Psoas muscle (tissue), 8 donors: ENCODE data around the gene VAV3. TPM values are rescaled to one million over a fixed set of nuclear protein-coding genes. Genes with fewer than 3 reads are reported as not detected.

Experiments used
- ATAC-seq, 4 donors: fragments of 200-7000 bp; cut with Tn5 transposase; one replicate each; pipeline ENCODE4 v1.9.1; 2020; ENCODE audit warnings: moderate library complexity in 3 of 4, mild to moderate bottlenecking in 2 of 4
- DNase-seq, 2 donors: peaks; one replicate each; pipeline ENCODE4 v3.0.0-alpha.2; 2020
- H3K27ac ChIP-seq: fragments of 200-600 bp; one replicate; pipeline ENCODE4 v1.8.0; 2022
- H3K27me3 ChIP-seq, 3 donors: fragments of 200-600 bp in 1 of 3; one replicate each; pipeline versions ENCODE4 v1.6.1 to v1.8.0; 2013 to 2022; ENCODE audit warnings: low read length in 2 of 3, mild to moderate bottlenecking in 2 of 3, moderate library complexity in 1 of 3; ENCODE audit not compliant: insufficient read depth in 3 of 3
- H3K36me3 ChIP-seq, 2 donors: fragments of 200-600 bp in 1 of 2; one replicate each; pipeline versions ENCODE4 v1.6.1 to v1.8.0; 2013 to 2022; ENCODE audit warnings: low read depth in 1 of 2, mild to moderate bottlenecking in 1 of 2, moderate library complexity in 1 of 2; ENCODE audit not compliant: insufficient read depth in 1 of 2
- H3K4me1 ChIP-seq: fragments of 200-600 bp; one replicate; pipeline ENCODE4 v1.8.0; 2022
- H3K4me3 ChIP-seq: fragments of 200-600 bp; one replicate; pipeline ENCODE4 v1.8.0; 2022; ENCODE audit warnings: mild to moderate bottlenecking
- H3K9me3 ChIP-seq: fragments of 200-600 bp; one replicate; pipeline ENCODE4 v1.8.0; 2022
- CTCF ChIP-seq: fragments of 200-600 bp; IDR thresholded peaks from one replicate; pipeline ENCODE4 v1.8.0; 2022; ENCODE audit warnings: antibody characterized with exemption
- WGBS, 3 donors: extraction: QIAGEN DNeasy Blood & Tissue Kit; methylation state at CpG; one replicate each; pipeline versions ENCODE4 v1.1.6 to v1.1.7; 2013; 5-methylcytosine and 5-hydroxymethylcytosine counted together
- intact Hi-C, 2 donors: fragments of 100-400 bp; cut with DNase I; formaldehyde crosslinking; loops; one replicate each; pipeline versions ENCODE4 v1.11.0 to v1.14.2; 2022
- polyA plus RNA-seq, 3 donors: library from polyadenylated mRNA; stranded (reverse); fragments of 200-250 nt; gene quantifications; one replicate each; pipeline ENCODE4 v1.2.3, GENCODE V29; 2013
- total RNA-seq, 4 donors: library from RNA; stranded (reverse); fragmentation: NEBNext Ultra II Directional in 2 of 4; extraction: Animal tissue kit (Norgen Biotek cat#: 25700) in 2 of 4; gene quantifications; one replicate each; pipeline versions ENCODE4 v1.2.1 to v1.2.4, GENCODE V29; 2021 to 2023
- donor health status: healthy with polysubstance abuse.
- donor health status: DM: no; HTN: no; CAD: no; lungs with moderate emphysema.
- donor health status: Bipolar disorder and iron deficiency.
- donor health status: healthy.
- donor health status: DM: yes; HTN: yes; CAD: no.
- donor health status: DM: no; HTN: no; CAD: no.
- donor health status: DM: no; HTN: no; CAD: no.
- donor health status: DM: yes; HTN: yes; CAD: no.

The VAV3 gene
- total and polyA plus RNA-seq, 7 donors: 0.28 to 1.7 (median 0.72) TPM

DNA sequence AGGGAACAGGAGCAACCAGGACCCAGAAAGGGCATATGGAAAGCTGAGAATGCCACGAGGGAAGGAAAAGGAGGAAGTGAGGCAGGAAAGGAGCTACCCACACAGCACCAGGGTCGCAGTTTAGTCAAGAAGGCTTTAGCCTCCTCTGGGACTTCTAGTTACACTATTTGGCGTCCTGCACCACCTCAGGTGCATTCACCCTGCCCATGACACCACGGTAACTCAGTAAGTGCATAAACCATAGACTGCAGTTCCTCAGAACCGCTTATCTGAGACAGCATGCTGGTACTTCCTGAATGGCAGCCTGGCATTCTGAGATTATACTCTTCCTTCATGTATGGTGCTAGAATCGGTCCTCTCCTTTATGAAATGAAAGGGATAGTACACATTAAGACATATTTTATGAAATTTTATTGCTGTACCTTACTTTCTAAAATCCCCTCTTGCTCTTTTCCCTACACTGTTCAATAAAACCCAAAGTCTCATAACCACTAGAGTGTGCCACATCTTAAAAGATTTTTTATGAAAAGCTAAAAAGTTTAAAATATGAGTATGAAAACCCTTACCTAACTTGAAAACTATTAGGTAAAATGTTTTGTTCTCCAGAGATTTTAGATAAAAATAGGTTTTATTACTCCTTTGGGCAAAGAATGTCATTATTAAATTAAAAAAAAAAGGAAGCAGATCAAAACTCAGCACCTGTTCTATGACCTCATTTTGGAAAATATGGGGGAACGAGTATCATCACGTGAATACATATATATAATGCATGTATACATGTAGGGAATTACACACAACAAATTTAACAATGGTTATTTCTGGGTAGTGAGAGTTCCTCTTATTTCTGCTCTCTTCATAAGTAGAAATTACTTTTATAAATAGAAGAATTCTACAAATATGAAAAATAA lies 67.3 kb downstream of the VAV3 start:
- Histone ChIP-seq H3K27ac (no peak overlapping the region), H3K9me3 (no peaks in the 10 kb centered on the region), H3K4me1 (no peaks in the 10 kb centered on the region), H3K27me3 (no peaks in the 10 kb centered on the region), H3K36me3 (no peaks in the 10 kb centered on the region), H3K4me3 (no peak overlapping the region)
- DNase-seq (no peak), ATAC-seq (no peak)
- TF ChIP-seq CTCF: no peak
- 41 to 48% (median 43%) methylated on average over 8 of the region's 8 CpGs for WGBS, 3 donors
- intact Hi-C loops: no loop called here

DNA sequence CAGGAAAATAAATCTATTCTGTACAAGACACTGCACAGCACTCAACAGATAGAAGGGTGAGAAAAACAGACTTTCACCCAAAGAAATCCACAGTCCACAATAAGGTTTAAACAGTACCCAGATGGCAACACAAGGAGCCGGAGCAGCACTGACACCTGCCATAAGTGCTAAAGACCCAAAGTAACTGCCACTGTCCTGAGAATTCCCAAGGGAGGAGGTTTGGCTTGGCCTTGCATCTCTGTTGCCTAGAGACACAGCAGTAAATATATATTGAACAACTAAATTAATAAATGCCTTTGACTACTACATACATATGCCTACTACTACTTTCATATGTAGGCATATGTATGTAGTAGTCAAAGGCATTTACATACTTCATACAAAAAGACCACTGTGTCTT lies 68.0 kb downstream of the VAV3 start:
- 34 to 58% (median 40%) methylated on average over 1 of the region's 1 CpG for WGBS, 3 donors
- Histone ChIP-seq H3K9me3 (no peaks in the 10 kb centered on the region), H3K27ac (no peak overlapping the region), H3K27me3 (no peaks in the 10 kb centered on the region), H3K4me1 (no peaks in the 10 kb centered on the region), H3K4me3 (no peak overlapping the region), H3K36me3 (no peaks in the 10 kb centered on the region)
- no peak for ATAC-seq
- intact Hi-C loops: no loop called here
- DNase-seq: no peak
- TF ChIP-seq CTCF: no peak

GRCh38 chr1:107896401-107896800 lies 68.6 kb downstream of the VAV3 start:
- intact Hi-C loops: no loop called here
- Histone ChIP-seq H3K4me1 (no peaks in the 10 kb centered on the region), H3K27me3 (no peaks in the 10 kb centered on the region), H3K36me3 (no peaks in the 10 kb centered on the region), H3K9me3 (no peaks in the 10 kb centered on the region), H3K27ac (no peak overlapping the region), H3K4me3 (no peak overlapping the region)
- WGBS, 3 donors: 86 to 91% (median 90%) methylated on average over 3 of the region's 3 CpGs
- no peak for DNase-seq
- TF ChIP-seq CTCF: no peak
- ATAC-seq: no peak

GRCh38 chr1:107895403-107896191 lies 69.4 kb downstream of the VAV3 start:
- Histone ChIP-seq H3K36me3 (no peaks in the 10 kb centered on the region), H3K4me3 (no peak overlapping the region), H3K9me3 (no peaks in the 10 kb centered on the region), H3K4me1 (no peaks in the 10 kb centered on the region), H3K27me3 (no peaks in the 10 kb centered on the region), H3K27ac (no peak overlapping the region)
- 68 to 75% (median 73%) methylated on average over 3 of the region's 3 CpGs for WGBS, 3 donors
- DNase-seq (no peak), ATAC-seq (no peak)
- intact Hi-C loops: no loop called here
- TF ChIP-seq CTCF: no peak
